ENCODE results near the gene STOML3. TPM values are rescaled to one million over a fixed set of nuclear protein-coding genes. Genes with fewer than 3 reads are reported as not detected.

The STOML3 gene
- total RNA-seq, 1 donor, result not detected

GRCh38 chr13:38965281-38965680, 25.4 kb downstream of the STOML3 start:
- Histone ChIP-seq H3K4me3 (ENCODE audit: insufficient read depth, low read length) (no peak overlapping the region), H2AFZ (ENCODE audit: low read length) (no peak overlapping the region), H3K27ac (ENCODE audit: low read depth, low read length) (no peak overlapping the region), H3K36me3 (ENCODE audit: insufficient read depth, low read length) (no peaks in the 10 kb centered on the region), H3K4me2 (ENCODE audit: insufficient read depth, low read length) (no peak overlapping the region), H4K20me1 (ENCODE audit: insufficient read depth, low read length) (no peaks in the 10 kb centered on the region), H3K9me3 (ENCODE audit: low read depth, low read length) (no peaks in the 10 kb centered on the region), H3K4me1 (ENCODE audit: insufficient read depth, low read length) (no peaks in the 10 kb centered on the region), H3K79me2 (ENCODE audit: insufficient read depth, low read length) (no peaks in the 10 kb centered on the region), H3K27me3 (ENCODE audit: insufficient read depth, low read length) (no peaks in the 10 kb centered on the region)
- TF ChIP-seq, protein P1, sequence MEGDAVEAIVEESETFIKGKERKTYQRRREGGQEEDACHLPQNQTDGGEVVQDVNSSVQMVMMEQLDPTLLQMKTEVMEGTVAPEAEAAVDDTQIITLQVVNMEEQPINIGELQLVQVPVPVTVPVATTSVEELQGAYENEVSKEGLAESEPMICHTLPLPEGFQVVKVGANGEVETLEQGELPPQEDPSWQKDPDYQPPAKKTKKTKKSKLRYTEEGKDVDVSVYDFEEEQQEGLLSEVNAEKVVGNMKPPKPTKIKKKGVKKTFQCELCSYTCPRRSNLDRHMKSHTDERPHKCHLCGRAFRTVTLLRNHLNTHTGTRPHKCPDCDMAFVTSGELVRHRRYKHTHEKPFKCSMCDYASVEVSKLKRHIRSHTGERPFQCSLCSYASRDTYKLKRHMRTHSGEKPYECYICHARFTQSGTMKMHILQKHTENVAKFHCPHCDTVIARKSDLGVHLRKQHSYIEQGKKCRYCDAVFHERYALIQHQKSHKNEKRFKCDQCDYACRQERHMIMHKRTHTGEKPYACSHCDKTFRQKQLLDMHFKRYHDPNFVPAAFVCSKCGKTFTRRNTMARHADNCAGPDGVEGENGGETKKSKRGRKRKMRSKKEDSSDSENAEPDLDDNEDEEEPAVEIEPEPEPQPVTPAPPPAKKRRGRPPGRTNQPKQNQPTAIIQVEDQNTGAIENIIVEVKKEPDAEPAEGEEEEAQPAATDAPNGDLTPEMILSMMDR (IDR thresholded peaks at IDR 0.05; ENCODE audit: extremely low read depth, low read depth, low read length), result no peak
- no peak for DNase-seq (ENCODE audit: insufficient read length, low spot score, missing footprints)

DNA sequence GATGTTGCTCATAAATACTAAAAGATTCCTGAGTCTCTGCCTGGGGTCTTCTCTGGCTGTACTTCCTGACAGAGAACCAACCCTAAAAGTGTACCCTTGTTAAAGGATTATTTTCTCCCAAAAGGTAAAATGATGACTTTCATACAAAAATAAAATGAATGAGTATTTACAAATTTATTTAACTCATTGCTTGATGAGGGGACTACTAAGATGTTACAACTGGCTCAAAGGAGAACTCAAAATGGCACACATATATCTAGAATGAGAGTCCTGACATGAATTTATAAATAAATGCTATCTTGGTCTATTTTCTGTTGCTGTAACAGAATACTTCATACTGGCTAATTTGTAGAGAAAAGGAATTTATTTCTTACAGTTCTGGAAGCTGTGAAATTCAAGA, 30.5 kb downstream of the STOML3 start:
- H3K4me2 ChIP-seq (ENCODE audit: insufficient read depth, low read length), result no peak overlapping the region
- DNase-seq (ENCODE audit: insufficient read length, low spot score, missing footprints), result no peak
- no peaks in the 10 kb centered on the region for H3K27me3 ChIP-seq (ENCODE audit: insufficient read depth, low read length)
- no peaks in the 10 kb centered on the region for H3K9me3 ChIP-seq (ENCODE audit: low read depth, low read length)
- H3K4me3 ChIP-seq (ENCODE audit: insufficient read depth, low read length), result no peak overlapping the region
- no peaks in the 10 kb centered on the region for H4K20me1 ChIP-seq (ENCODE audit: insufficient read depth, low read length)
- H3K36me3 ChIP-seq (ENCODE audit: insufficient read depth, low read length), result no peaks in the 10 kb centered on the region
- no peaks in the 10 kb centered on the region for H3K4me1 ChIP-seq (ENCODE audit: insufficient read depth, low read length)
- no peak overlapping the region for H3K27ac ChIP-seq (ENCODE audit: low read depth, low read length)
- no peaks in the 10 kb centered on the region for H3K79me2 ChIP-seq (ENCODE audit: insufficient read depth, low read length)
- no peak overlapping the region for H2AFZ ChIP-seq (ENCODE audit: low read length)
- TF ChIP-seq, protein P1 (IDR thresholded peaks at IDR 0.05; ENCODE audit: extremely low read depth, low read depth, low read length), result no peak

GRCh38 chr13:38957794-38958592, 32.6 kb downstream of the STOML3 start:
- TF ChIP-seq, protein P1 (IDR thresholded peaks at IDR 0.05; ENCODE audit: extremely low read depth, low read depth, low read length), result no peak
- H2AFZ ChIP-seq (ENCODE audit: low read length), result no peak overlapping the region

DNA sequence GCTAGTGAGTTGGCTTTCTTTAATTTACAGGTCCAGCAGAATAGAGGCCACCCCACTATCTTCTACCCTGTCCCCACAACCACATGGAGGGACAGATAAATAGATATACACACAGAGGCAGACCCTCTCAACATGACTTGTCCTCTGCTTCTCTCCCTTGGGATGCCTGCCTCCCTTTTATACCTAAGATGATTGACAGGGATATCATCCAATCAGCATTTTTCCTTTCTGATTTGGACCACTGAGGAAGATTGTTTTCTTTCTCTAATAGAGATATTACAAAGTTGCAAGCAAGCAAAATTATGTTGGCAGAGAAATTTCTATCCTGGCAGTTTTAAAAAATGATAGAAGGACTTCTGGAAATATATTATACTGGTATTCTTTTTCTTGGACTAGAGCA, 35.8 kb downstream of the STOML3 start:
- Histone ChIP-seq H3K9me3 (ENCODE audit: low read depth, low read length) (no peaks in the 10 kb centered on the region), H3K36me3 (ENCODE audit: insufficient read depth, low read length) (no peaks in the 10 kb centered on the region), H3K79me2 (ENCODE audit: insufficient read depth, low read length) (no peaks in the 10 kb centered on the region), H3K27me3 (ENCODE audit: insufficient read depth, low read length) (no peaks in the 10 kb centered on the region), H4K20me1 (ENCODE audit: insufficient read depth, low read length) (no peaks in the 10 kb centered on the region), H2AFZ (ENCODE audit: low read length) (no peak overlapping the region), H3K27ac (ENCODE audit: low read depth, low read length) (no peak overlapping the region), H3K4me2 (ENCODE audit: insufficient read depth, low read length) (no peak overlapping the region), H3K4me3 (ENCODE audit: insufficient read depth, low read length) (no peak overlapping the region), H3K4me1 (ENCODE audit: insufficient read depth, low read length) (no peaks in the 10 kb centered on the region)
- TF ChIP-seq, protein P1 (IDR thresholded peaks at IDR 0.05; ENCODE audit: extremely low read depth, low read depth, low read length), result no peak
- no peak for DNase-seq (ENCODE audit: insufficient read length, low spot score, missing footprints)

More at GRCh38 chr13:38957794-38958592, 32.6 kb downstream of the STOML3 start:
- Histone ChIP-seq H3K4me3 (ENCODE audit: insufficient read depth, low read length) (no peak overlapping the region), H4K20me1 (ENCODE audit: insufficient read depth, low read length) (no peaks in the 10 kb centered on the region), H3K4me1 (ENCODE audit: insufficient read depth, low read length) (no peaks in the 10 kb centered on the region), H3K27me3 (ENCODE audit: insufficient read depth, low read length) (no peaks in the 10 kb centered on the region), H3K9me3 (ENCODE audit: low read depth, low read length) (no peaks in the 10 kb centered on the region), H3K79me2 (ENCODE audit: insufficient read depth, low read length) (no peaks in the 10 kb centered on the region), H3K27ac (ENCODE audit: low read depth, low read length) (no peak overlapping the region), H3K4me2 (ENCODE audit: insufficient read depth, low read length) (no peak overlapping the region), H3K36me3 (ENCODE audit: insufficient read depth, low read length) (no peaks in the 10 kb centered on the region)
- DNase-seq (ENCODE audit: insufficient read length, low spot score, missing footprints), result no peak
